GM18858 (cell line): ENCODE results near the gene TOGARAM2.

Source experiments
- ATAC-seq: cut with Tn5 transposase; IDR thresholded peaks from one replicate; pipeline ENCODE4 v1.9.1; 2021; ENCODE audit not compliant: unreplicated experiment

TOGARAM2 gene

GRCh38 chr2:29051730-29052129, 70.6 kb downstream of the TOGARAM2 start:
- no peak for ATAC-seq

GRCh38 chr2:29052807-29053206, 71.7 kb downstream of the TOGARAM2 start:
- no peak for ATAC-seq

GRCh38 chr2:29053223-29053622, 72.1 kb downstream of the TOGARAM2 start:
- ATAC-seq = no peak

- ATAC-seq = no peak
Measured at GRCh38 chr2:29053670-29054400, 72.7 kb downstream of the TOGARAM2 start.

GRCh38 chr2:29054430-29054829, 73.3 kb downstream of the TOGARAM2 start:
- ATAC-seq = no peak

DNA sequence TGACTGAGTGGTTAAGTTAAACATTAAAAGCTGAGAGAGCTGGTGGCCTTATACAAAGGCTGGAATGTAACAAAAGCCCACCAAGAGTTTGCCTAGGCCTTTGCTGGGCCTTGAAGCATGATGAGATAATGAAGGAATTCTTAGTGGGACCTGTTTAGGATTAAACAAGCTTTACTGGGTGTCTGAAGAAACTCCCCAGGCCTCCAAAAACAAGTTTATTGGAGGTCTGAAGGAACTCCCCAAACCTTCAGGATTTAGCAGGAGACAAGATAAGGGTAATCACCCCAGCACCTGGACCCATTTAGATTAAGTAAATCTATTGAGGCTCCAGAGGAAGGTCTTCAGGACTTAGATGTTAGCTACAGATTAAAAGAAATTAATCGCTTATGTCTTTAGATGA, 74.5 kb downstream of the TOGARAM2 start:
- ATAC-seq = no peak

- no peak for ATAC-seq
Measured at GRCh38 chr2:29056452-29056851, 75.4 kb downstream of the TOGARAM2 start.

DNA sequence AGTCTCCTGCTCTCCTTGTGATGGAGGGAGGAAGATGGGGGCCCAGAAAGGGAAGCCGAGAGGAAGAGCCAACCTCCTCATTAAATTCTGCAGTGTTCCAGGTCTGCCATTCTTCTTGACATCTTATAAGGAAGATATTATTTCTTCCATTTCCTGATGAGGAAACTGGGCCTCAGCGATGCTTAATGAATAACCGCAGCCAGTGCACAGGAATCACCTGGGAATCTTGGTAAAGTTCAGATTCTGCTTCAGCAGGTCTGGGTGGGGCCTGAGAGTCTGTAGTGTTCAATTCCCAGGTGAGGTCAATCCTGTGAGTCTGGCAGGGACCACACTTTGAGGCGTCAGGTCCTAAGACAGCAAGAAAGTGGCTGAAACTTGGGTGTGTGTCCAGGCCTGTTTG, 75.9 kb downstream of the TOGARAM2 start:
- no peak for ATAC-seq

- no peak for ATAC-seq
Measured at GRCh38 chr2:29059624-29060023, 78.5 kb downstream of the TOGARAM2 start.

GRCh38 chr2:29060441-29060840, 79.3 kb downstream of the TOGARAM2 start:
- no peak for ATAC-seq

GRCh38 chr2:29061176-29061575, 80.1 kb downstream of the TOGARAM2 start:
- ATAC-seq = no peak

DNA sequence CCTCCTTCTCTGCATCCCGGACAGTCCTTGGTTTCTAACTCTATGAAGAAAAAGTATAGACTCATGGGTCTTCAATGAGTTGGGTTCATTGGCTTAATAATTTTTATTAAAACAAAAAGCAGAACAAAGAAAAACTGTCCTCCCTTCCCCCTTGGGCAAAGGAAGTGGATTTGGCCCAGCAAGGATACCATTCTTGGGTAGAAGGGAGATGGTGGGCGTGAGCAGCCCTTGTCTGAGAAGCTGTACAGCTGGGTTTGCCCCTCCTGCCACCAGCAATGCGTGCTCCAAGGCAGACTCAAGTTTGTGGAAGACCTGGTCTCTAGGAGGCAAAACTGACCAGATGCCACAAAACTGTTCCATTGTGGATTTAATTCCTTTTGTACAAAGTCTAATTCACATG, 80.5 kb downstream of the TOGARAM2 start:
- ATAC-seq = no peak

- ATAC-seq = no peak
Measured at GRCh38 chr2:29062371-29062770, 81.3 kb downstream of the TOGARAM2 start.

- no peak for ATAC-seq
Measured at GRCh38 chr2:29063056-29063455, 82.0 kb downstream of the TOGARAM2 start.

GRCh38 chr2:29063646-29064345, 82.7 kb downstream of the TOGARAM2 start:
- no peak for ATAC-seq

DNA sequence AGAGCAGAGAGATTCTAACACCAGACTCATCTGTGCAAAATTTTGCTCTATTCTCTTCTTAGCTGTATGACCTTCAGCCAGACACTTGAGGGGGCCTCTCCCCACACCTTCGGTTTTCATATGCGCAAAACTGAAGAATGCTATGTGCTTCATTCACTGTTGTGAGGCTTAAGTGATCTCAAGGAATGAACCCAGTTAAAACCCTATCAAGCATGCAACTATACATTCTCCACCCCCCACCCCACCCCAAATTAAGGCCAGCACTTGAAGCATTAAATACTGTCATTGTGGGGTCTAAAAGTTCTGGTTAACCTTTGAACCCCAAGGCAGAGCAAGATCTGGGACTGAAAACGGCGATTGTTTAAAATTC, 83.2 kb downstream of the TOGARAM2 start:
- no peak for ATAC-seq

GRCh38 chr2:29064746-29065067, 83.6 kb downstream of the TOGARAM2 start:
- ATAC-seq = no peak

DNA sequence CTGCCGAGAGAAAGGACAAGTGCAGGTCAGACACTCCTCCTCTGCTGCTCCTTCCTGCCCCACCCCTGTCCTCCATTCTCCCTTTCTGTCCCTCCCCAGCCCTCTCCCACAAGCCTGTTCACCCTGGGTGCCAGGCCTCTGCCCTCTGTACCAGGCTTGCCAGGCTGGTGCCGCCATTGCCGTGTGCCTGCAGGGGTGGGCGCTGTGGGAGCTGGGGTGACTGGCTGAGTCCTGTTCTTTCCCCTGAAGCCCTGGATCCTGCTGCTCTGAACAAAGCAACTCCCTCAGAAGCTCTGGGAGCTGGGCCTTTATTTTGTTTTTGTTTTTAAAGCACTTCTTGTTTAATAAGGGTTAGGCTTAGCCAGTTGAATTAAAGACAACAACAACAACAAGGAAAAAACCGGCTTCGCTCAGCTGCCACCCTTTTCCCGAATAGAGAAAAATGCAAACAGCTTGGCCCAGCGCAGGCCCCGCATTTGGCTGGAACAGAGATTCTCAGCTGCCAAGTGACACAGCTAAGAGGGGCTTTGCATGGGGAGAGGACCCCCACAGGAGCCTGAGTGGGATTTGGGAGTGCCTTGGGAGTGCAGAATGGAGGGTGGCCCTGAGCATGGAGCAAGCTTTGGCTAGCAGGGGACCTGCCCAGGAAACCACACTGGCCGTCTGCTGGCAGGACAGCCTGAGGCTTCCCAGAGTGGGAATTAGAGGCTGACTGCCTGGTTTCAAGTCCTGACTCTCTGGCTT, 84.1 kb downstream of the TOGARAM2 start:
- ATAC-seq = no peak

DNA sequence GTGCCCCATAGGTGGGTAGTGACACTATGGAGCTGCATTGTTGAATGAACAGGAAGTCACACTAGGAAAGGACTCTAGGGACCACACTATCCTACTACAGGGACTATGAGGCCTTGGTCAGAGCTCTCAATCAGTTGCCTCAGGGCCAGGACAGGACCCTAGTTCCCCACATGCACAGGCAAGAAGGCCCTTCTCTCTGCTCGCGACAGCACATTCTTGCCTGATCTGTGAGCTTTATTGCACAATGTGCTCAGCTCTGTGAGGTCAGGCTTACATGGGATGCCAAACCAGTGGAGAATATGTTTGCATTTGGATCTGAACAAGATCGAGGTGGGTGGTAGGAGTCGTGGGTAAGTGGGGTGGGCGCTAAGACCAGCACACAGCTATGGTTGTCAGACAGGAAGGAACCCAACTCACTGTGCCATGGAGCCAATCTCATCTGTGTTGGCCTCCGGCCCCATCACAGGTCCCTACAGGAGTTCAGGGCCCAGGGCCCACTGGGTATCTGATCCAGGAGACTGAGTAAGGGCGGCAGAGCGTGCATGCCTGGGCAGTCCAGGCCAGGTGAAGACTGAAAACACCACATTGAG, 85.3 kb downstream of the TOGARAM2 start:
- ATAC-seq = no peak

DNA sequence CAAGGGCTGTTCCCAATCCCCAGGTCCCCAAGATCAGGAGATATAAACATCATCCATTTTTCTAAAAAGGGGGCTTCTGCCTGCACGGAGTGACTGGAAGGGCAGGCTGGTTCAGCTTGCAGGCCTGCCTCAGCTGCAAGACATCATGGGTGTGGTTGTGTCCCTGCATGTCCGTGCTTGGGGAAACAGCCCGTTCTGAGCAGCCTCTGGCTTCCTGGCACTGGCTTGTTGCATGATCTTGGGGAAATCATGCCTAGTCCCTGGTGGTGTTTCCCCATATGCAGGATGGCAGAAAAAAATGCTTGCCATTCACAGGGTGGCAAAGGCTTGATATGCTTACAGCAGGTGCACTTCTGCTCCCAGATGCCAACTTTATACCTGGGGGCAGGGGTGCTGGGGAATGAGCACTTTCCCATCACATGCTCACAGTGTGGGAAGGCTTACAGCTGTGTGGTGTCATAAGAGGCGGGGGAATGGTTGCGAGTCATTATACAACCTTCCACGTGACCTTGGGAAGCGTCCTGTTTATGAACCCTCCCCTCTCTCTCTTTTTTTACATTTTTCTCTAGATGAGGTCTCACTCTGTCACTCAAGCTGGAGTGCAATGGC, 86.0 kb downstream of the TOGARAM2 start:
- ATAC-seq = no peak

DNA sequence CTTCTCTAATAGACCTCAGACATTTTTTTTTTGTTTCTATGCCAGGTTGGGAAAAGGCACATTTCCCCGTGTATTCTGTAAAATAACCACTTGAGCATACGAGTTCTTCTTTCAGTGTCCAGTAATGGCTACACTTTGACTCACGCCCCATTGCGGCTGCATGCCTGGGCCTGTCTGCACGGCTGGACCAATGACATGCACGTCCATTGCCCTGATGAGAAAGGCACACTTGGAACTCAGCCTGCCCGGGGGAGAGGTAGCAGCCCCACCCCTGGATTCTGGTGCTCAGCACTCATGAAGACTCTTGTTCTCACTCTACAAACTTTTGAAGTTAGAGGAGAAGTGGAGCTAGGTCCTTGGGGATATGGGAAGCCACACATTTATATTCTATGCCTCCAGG, 87.4 kb downstream of the TOGARAM2 start:
- ATAC-seq = no peak
